H7 (cell line): ENCODE data around the gene FDXR. TPM values are rescaled to one million over a fixed set of nuclear protein-coding genes. Genes with fewer than 3 reads are reported as not detected.
A peak's percentile ranks its signal among the peaks of the same experiment; 100 is the strongest.

Experiments
- DNase-seq: peaks from one replicate; pipeline ENCODE4 v3.0.0; 2012
- H3K27me3 ChIP-seq: 2 replicates; pipeline ENCODE4 v1.6.0; 2011; ENCODE audit warnings: mild to moderate bottlenecking, low read length; ENCODE audit not compliant: control insufficient read depth, insufficient read depth
- H3K36me3 ChIP-seq: replicated peaks from 2 replicates; pipeline ENCODE4 v1.5.1; 2011; ENCODE audit warnings: low read length; ENCODE audit not compliant: control insufficient read depth, insufficient read depth
- H3K4me3 ChIP-seq: 2 replicates; pipeline ENCODE4 v1.5.1; 2011; ENCODE audit warnings: low read depth, mild to moderate bottlenecking, control low read depth, low read length, moderate library complexity; ENCODE audit not compliant: insufficient read depth
- total RNA-seq: library from RNA; depleted of rRNA; stranded (reverse); fragments of >200 nt; shearing (Covaris generic); gene quantifications from 2 replicates; pipeline ENCODE4 v1.2.3, GENCODE V29; 2014

FDXR gene
- total RNA-seq, 1 experiment from 2014 or later = 9.7 TPM

DNA sequence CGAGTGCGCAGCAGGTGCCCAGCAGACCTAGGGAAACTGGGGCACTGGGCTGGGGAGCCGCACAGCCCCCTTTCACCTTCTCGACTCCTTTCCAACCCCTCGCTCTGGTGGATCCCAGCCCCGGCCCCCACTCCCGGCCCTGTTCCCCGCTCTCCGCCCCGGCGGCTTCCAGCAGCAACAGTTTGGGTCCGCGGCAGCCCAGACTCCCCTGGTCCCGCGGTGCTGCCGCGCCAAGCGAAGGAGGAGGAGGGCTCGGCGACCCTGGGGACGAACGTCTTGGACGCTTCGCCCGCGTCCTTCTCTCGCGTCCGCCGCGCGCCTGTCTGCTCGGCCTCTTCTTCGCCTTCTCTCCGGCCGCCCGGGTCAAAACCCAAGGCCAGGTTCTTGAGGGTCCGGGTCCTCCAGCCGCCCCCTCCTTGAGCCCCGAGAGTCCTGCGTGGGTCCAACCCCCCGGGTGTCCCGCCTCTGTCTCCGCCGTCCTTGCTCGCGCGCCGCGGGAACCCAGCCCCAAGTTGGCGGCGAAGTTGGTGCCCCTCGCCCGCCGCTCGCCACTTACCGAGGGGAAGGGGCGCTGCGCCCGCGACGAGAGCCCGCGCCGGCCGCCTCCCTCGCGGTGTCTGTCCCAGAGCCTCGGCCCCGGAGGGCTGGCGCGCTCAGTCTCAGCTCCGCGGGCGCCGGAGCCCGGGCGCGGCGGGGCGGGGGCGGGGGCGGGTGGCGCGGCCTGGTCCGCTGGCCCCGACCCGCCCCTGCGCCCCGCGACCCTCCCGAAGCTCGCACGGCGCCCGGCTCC is 11.7 kb downstream of the FDXR start:
- H3K4me3 ChIP-seq = peak overlapping the region; percentile 17; the same call in 1 of the 2 replicates
- peaks cover 59% of the 10 kb centered on the region for H3K27me3 ChIP-seq
- H3K36me3 ChIP-seq = peaks cover 4% of the 10 kb centered on the region
- peak; percentile 88 for DNase-seq

DNA sequence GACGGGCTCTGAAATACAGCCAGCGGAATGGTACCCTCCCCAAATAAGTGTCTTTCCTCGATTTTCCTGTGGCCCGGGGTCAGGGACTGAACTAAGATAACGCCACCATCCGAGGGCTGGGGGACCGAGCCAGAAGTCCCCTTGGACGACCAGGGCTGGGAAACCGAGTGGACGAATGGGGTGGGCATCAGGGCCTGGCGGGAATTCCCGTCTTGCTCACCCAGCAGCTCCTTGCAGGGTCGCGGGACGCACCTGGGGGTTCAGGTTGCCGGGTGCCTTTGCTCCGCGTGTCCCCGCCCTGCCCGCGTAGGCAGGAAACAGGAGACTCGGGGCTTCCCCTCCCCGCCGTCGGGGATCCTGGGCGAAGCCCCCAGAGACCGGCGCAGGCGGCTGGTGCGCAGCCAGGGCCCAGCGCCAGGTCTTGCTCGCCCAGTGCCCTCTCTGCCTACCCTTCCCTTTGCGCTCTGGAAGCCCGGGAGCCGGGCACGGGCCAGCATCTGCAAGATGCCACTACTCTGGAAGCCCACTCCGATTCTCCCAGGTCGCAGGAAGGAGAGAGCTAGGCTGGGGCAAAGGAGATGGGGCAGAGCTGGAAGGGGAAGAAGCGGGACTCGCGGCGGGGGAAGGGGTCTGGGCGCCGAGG is 12.4 kb downstream of the FDXR start:
- Histone ChIP-seq H3K36me3 (peaks cover 3% of the 10 kb centered on the region), H3K4me3 (peak overlapping the region; percentile 17; the same call in 1 of the 2 replicates), H3K27me3 (peaks cover 66% of the 10 kb centered on the region)
- peak; percentile 88 for DNase-seq

DNA sequence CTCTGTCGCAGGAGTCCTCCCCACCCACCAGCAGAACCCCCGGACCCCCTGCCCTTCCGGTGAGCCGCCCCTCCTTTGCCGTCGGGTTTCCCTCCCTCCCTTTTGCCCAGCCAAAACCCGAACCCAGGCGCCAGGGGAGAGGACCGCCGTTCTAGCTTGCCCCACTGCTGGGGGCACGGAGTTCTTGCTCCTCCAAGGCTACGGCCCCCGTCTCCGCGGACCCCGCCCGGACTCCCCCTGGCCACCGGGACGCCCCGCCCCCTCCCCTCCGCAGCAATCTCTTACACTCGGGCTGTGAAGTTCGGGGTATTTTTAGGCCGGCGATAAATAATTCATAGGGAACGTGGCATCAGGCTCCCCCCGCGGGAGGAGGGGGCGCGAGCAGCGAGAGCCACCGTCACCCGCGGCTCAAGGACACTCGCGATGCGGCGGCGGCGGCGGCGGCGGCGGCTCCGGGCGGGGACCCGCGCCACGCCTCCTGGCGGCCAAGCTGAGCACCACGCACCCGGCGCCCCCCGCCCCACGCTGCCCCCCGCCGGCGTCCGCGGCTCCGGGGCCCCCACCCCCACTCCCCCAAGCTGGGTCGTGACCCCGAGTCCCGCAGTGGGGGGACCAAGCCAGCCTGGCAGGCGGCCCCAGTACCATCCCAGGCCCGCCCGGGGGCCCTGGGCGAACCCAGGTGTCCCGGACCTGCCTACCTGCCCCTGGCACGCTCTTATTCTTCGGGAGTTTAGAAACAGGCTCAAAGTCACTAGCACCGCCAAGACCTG is 13.2 kb downstream of the FDXR start, which contains the start of gene GRIN2C:
GRIN2C (minus strand) TSS at position 427 of the 770 bp plus-strand sequence. CDS start 4,793 bp downstream, outside the sequence.
- H3K36me3 ChIP-seq = peaks cover 2% of the 10 kb centered on the region
- peak; percentile 94 for DNase-seq
- H3K4me3 ChIP-seq = peak within 1 kb of the TSS; percentile 17; the same call in 1 of the 2 replicates
- H3K27me3 ChIP-seq = peaks cover 73% of the 10 kb centered on the region

DNA sequence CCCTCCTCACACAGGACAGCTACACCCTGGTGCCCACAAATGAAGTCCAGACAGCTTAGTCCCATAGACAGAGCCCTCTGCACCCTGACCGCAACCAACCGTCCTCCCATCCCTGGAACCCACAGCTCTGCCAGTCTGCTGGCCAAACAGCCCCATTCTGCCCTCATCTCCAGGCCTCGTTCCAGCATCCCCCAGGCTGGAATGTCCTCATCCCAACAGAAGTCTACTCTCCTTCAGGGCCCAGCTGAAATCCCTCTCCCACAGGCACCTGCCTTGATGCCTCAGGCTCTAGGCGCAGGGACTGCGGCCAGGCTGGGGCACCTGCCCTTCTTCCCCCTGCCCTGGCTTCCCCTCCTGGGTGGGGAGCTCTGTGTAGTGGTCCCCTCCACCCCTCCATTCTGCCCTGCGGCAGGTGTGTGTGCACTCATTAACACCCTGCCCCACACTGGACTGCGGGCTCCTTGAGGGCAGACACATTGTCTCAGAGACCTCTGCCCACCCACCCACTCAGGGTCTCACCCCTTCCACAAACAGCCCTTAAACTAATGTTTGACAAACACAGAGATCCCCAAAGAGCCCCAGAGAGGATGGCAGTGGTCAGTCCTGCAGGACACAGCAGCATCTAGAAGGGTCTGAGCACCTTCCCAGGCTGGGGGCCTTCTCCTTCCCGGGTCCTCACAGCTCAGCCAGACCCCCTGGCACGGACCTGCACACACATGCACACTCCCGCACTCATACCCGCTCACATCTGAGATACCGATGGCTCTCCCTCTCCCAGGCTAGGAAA is 13.9 kb downstream of the FDXR start:
- DNase-seq = peak; percentile 62
- H3K4me3 ChIP-seq = no peak overlapping the region
- peaks cover 80% of the 10 kb centered on the region for H3K27me3 ChIP-seq
- peaks cover 2% of the 10 kb centered on the region for H3K36me3 ChIP-seq

DNA sequence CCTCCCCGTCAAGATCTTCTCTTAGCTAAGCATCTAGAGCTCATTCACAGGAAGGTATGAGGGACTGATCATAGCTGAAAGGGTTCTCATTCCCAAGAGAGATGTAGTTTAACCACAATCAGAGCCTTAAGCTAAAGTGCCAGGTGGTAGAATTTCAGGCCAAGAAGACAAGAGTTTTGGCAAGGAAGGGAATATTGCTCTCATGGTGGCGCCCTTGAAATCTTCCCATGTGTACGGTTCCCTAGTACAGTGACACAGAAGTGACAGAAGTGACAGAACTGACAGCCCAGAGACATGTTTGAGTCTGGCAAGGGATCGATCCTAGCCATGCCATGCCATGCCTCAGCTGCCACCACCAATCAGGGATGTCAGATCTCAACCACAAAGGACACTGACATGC is 15.6 kb downstream of the FDXR start:
- peaks cover 90% of the 10 kb centered on the region for H3K27me3 ChIP-seq
- H3K4me3 ChIP-seq = no peak overlapping the region
- no peaks in the 10 kb centered on the region for H3K36me3 ChIP-seq
- DNase-seq = no peak

DNA sequence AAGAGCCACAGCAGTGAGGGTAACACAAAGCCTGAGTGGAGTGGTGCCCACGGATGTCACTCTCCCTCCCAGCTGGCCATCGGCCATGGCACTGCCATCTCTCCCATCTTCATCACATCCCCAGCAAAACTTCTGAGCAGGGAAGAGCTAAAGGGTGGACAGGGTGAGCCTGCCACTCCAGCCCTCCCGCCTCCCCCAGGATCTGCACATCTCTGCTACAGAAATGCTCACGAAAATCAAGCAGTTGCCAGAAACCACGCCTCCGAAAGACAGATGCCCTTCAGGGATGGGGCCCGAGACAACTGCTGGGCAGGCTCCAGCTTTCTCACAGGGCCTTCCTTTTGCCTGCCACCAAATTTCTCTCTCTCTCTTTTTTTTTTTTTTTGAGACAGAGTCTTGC is 16.7 kb downstream of the FDXR start:
- DNase-seq = no peak
- no peaks in the 10 kb centered on the region for H3K36me3 ChIP-seq
- no peak overlapping the region for H3K4me3 ChIP-seq
- peaks cover 92% of the 10 kb centered on the region for H3K27me3 ChIP-seq

DNA sequence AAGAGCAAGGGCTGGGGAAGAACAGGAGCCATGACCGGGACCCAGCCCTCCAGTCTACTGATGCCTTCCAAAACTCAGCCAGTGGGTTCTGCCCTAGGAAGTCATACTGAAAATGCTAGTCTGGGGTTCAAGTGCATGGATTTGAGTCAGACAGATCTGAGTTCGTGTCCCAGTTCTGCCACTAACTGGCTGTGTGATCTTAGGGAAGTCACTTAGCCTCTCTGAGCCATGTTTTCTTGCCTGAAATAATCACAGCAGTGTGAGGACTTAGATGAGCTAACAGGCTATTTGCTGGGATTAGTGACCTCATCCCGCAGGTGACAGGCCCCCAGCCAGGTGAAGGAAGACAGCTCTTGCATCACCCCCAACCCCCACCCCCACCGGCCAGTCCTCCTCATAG is 17.5 kb downstream of the FDXR start:
- no peaks in the 10 kb centered on the region for H3K36me3 ChIP-seq
- H3K27me3 ChIP-seq = peaks cover 92% of the 10 kb centered on the region
- H3K4me3 ChIP-seq = no peak overlapping the region
- no peak for DNase-seq

DNA sequence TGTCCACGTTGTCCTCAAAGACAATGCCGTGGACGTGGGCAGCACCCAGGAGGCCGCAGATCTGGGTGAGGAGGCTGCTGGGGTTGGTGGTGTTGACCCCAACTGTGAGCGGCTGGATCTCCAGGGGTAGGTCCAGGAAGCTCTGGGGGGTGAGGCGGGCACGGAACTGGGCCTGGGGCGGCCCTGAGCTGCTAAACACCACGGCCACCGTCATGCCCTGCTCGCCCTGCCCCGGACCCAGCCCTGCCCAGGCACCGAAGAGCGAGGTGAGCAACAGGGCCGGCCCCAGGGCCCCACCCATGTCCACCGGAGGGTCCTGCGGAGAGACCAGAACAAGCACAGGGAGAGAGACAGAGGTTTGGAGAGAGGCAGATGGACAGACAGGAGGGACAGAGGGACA is 18.0 kb downstream of the FDXR start:
- Histone ChIP-seq H3K4me3 (no peak overlapping the region), H3K36me3 (no peaks in the 10 kb centered on the region), H3K27me3 (peaks cover 90% of the 10 kb centered on the region)
- no peak for DNase-seq

DNA sequence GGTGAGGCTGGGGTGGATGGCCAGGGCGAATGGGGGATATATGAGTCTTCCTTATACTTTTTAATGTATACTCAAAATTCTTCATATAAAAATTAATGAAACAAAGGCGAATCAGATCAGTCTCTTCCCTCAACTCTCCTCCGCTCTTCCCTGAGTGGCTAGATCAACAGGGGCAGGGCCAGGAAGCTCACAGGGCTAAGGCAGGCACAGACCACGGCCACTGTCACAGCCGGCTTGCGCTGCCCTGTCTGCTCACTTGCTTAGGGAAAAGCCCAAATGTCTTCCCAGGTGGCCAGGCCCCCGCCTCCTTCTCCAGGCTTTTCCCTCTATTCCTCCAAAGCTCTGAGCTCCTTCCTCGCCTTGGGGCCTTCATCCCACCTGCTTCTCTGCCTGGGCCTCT is 19.1 kb downstream of the FDXR start:
- no peak for DNase-seq
- Histone ChIP-seq H3K27me3 (peaks cover 85% of the 10 kb centered on the region), H3K4me3 (no peak overlapping the region), H3K36me3 (no peaks in the 10 kb centered on the region)

DNA sequence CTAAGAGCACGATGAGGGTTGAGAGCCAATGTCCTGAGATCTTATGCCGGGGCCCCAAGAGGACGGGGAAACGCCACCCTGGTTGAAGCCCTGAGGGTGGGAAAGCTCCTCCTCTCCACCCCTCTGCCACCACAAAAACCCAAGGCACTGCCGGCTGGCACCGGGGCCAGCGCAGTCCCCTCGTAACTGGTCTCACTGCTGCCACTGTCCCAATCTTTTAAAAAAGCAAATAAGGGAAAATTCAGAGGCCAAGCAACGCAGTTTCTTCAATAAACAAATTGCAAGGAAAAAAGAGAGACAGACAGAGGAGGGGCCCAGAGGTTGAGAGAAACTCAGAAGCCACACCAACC is 19.8 kb downstream of the FDXR start:
- Histone ChIP-seq H3K36me3 (no peaks in the 10 kb centered on the region), H3K27me3 (peaks cover 80% of the 10 kb centered on the region), H3K4me3 (peak overlapping the region; percentile 51)
- DNase-seq = no peak

DNA sequence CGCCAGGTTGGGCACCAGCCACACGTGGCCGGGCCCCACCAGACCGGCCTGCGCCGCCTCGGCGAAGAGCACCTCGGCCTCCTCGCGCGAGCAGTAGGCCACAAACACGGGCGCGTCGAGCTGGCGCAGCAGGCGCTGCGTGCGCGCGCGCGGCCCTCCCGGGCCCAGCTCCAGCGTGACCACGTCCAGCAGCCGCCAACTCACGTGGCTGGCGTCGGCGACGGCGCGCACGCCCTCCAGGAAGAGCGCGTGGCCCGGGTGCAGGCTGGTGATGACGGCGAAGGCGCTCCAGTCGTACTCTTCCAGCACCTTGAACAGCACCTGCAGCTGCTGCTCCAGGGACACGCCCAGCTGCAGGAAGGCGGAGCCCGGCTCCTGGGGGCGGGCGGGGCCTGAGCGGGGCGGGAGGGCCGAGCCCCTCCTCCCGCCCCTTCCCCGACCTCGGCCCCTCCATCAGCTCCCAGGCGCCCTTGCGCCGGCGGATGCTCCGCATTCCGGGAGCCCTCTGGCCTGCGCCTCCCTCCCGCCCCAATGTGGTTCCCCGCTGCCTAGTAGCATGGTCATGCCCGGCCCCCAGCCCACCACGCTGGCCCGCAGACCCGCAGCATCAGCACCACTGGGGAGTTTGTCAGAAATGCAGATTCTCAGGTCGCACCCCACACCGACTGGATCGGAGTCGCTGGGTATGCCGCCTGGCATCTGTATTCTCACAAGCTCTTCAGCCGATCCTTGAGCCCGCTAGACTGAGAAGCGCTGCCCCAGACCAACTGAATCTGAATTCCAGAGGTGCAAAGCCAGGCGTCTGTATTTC is 20.4 kb downstream of the FDXR start:
- H3K27me3 ChIP-seq = peaks cover 78% of the 10 kb centered on the region
- H3K4me3 ChIP-seq = peak overlapping the region; percentile 51
- peak; percentile 98 for DNase-seq
- no peaks in the 10 kb centered on the region for H3K36me3 ChIP-seq

DNA sequence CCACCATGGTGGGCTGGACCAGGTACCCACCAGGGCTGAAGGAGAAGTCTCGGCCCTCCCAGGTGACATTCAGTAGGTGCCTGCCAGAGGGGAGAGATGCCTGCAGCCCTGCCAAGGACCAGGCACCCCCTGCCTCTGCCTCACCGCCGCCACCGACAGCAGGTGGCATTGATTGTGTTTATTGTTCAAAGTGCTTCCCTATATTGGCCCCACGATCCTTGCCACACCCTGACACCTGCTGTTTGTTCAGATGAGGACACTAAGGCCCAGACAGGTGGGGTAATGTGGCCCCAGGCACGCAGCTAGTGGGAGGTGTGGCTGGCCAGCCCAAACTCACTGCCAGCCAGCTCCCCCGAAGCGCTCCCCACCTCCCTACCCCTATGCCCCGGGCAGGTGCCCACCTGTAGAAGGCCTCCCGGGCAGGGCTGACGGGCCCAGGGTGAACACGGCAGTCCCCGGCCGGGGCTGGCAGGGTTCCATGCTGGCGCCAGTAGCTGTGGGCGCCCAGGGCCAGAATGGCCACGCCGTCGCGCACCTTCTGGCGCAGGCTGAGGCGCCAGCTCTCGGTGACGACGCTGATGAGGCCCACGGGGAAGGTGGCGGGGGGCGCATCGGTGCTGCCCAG is 21.1 kb downstream of the FDXR start:
- peaks cover 70% of the 10 kb centered on the region for H3K27me3 ChIP-seq

DNA sequence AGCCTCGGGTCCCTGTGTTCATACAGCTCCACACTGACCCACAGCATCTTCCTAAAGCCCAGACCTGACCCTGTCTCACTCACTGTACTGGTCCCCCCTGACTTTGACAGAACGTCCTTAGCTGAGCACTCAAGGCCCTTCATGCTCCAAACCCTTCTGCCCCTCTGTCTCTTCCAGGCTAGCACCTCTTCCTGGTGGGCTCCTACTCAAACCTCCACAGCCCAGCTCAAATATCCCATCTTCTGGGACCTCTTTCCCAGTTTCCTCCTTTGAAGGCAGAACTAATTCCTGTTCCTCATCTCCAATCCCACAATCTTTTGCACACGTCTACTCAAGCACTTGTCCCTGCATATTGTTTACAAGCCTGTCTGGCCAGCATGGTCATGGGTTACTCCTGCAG is 21.9 kb downstream of the FDXR start:
- Histone ChIP-seq H3K36me3 (no peaks in the 10 kb centered on the region), H3K27me3 (peaks cover 70% of the 10 kb centered on the region), H3K4me3 (no peak overlapping the region)
- no peak for DNase-seq

More for the DNA sequence above, 21.1 kb downstream of the FDXR start:
- no peaks in the 10 kb centered on the region for H3K36me3 ChIP-seq
- H3K4me3 ChIP-seq = no peak overlapping the region
- peak; percentile 56 for DNase-seq
